SJSA1 (cell line): ENCODE results near the gene CYP2C19. TPM values are rescaled to one million over a fixed set of nuclear protein-coding genes. Genes with fewer than 3 reads are reported as not detected.
"Not testable (repeated sequence)": the region's sequence is repeated elsewhere in the genome, so short reads cannot be mapped to it uniquely, and the experiment has no call there.

Experiments used
- DNase-seq, 2 experiments: peaks; one replicate each; pipeline ENCODE4 v3.0.0-alpha.2; 2015 to 2020; ENCODE audit warnings: low spot score in 2 of 2, low read depth in 1 of 2
- H3K27ac ChIP-seq: fragments of 250-450 bp; sonication (Bioruptor Pico); 2 replicates; pipeline ENCODE4 v1.5.1; 2020; ENCODE audit warnings: mild to moderate bottlenecking, moderate library complexity
- H3K27me3 ChIP-seq: fragments of 250-450 bp; sonication (Bioruptor Pico); replicated peaks from 2 replicates; pipeline ENCODE4 v1.5.1; 2020; ENCODE audit warnings: mild to moderate bottlenecking, moderate library complexity
- H3K36me3 ChIP-seq: fragments of 250-450 bp; sonication (Bioruptor Pico); 2 replicates; pipeline ENCODE4 v1.5.1; 2020; ENCODE audit warnings: mild to moderate bottlenecking
- H3K4me1 ChIP-seq: fragments of 250-450 bp; sonication (Bioruptor Pico); replicated peaks from 2 replicates; pipeline ENCODE4 v1.6.1; 2021; ENCODE audit warnings: mild to moderate bottlenecking
- H3K4me3 ChIP-seq: fragments of 250-450 bp; sonication (Bioruptor Pico); 2 replicates; pipeline ENCODE4 v1.5.1; 2020; ENCODE audit warnings: mild to moderate bottlenecking
- H3K9me3 ChIP-seq: fragments of 250-450 bp; sonication (Bioruptor Pico); replicated peaks from 2 replicates; pipeline ENCODE4 v1.5.1; 2020; ENCODE audit warnings: mild to moderate bottlenecking
- total RNA-seq: library from RNA; depleted of rRNA; stranded (reverse); fragments of >200 nt; shearing (Covaris generic); gene quantifications from 2 replicates; pipeline ENCODE4 v1.2.3, GENCODE V29; 2014; rRNA removed

The CYP2C19 gene
- not detected in 2 replicates for total RNA-seq

GRCh38 chr10:94762393-94762792 lies at the start of gene CYP2C19:
TSS of gene CYP2C19 (plus strand) at chr10:94762681. CDS start at chr10:94762706, 25 bp downstream.
- H3K36me3 ChIP-seq: no peaks in the 10 kb centered on the region
- H3K9me3 ChIP-seq: no peaks in the 10 kb centered on the region
- no peaks in the 10 kb centered on the region for H3K27me3 ChIP-seq
- H3K4me1 ChIP-seq: no peaks in the 10 kb centered on the region
- no peak within 1 kb of the TSS for H3K27ac ChIP-seq
- no peak within 1 kb of the TSS for H3K4me3 ChIP-seq
- no peak for DNase-seq

GRCh38 chr10:94725871-94726270 lies 36.6 kb upstream of the CYP2C19 start:
- Histone ChIP-seq H3K27me3 (no peaks in the 10 kb centered on the region), H3K4me1 (no peaks in the 10 kb centered on the region), H3K4me3 (no peak overlapping the region), H3K27ac (no peak overlapping the region), H3K9me3 (no peaks in the 10 kb centered on the region), H3K36me3 (no peaks in the 10 kb centered on the region)
- no peak for DNase-seq

GRCh38 chr10:94735197-94735596 lies 27.3 kb upstream of the CYP2C19 start:
- Histone ChIP-seq H3K4me1 (no peaks in the 10 kb centered on the region), H3K36me3 (no peaks in the 10 kb centered on the region), H3K4me3 (no peak overlapping the region), H3K27ac (no peak overlapping the region), H3K9me3 (no peaks in the 10 kb centered on the region), H3K27me3 (peaks cover 5% of the 10 kb centered on the region; the same call in 1 of the 2 replicates)
- DNase-seq: no peak

GRCh38 chr10:94738588-94738987 lies 23.9 kb upstream of the CYP2C19 start:
- no peak for DNase-seq

GRCh38 chr10:94747137-94747536 lies 15.3 kb upstream of the CYP2C19 start:
- H3K36me3 ChIP-seq: no peaks in the 10 kb centered on the region
- DNase-seq: no peak
- no peaks in the 10 kb centered on the region for H3K27me3 ChIP-seq
- no peaks in the 10 kb centered on the region for H3K4me1 ChIP-seq
- no peak overlapping the region for H3K4me3 ChIP-seq
- no peak overlapping the region for H3K27ac ChIP-seq
- no peaks in the 10 kb centered on the region for H3K9me3 ChIP-seq

More at GRCh38 chr10:94738588-94738987, 23.9 kb upstream of the CYP2C19 start:
- Histone ChIP-seq H3K9me3 (no peaks in the 10 kb centered on the region), H3K27ac (no peak overlapping the region), H3K27me3 (peaks cover 5% of the 10 kb centered on the region; the same call in 1 of the 2 replicates), H3K4me1 (no peaks in the 10 kb centered on the region), H3K4me3 (no peak overlapping the region), H3K36me3 (no peaks in the 10 kb centered on the region)

GRCh38 chr10:94747838-94748237 lies 14.6 kb upstream of the CYP2C19 start:
- no peaks in the 10 kb centered on the region for H3K36me3 ChIP-seq
- no peak overlapping the region for H3K4me3 ChIP-seq
- no peak for DNase-seq
- no peaks in the 10 kb centered on the region for H3K4me1 ChIP-seq
- no peaks in the 10 kb centered on the region for H3K9me3 ChIP-seq
- no peak overlapping the region for H3K27ac ChIP-seq
- H3K27me3 ChIP-seq: no peaks in the 10 kb centered on the region

- Histone ChIP-seq H3K27ac (no peak overlapping the region), H3K4me1 (no peaks in the 10 kb centered on the region), H3K36me3 (no peaks in the 10 kb centered on the region), H3K27me3 (no peaks in the 10 kb centered on the region), H3K9me3 (no peaks in the 10 kb centered on the region), H3K4me3 (no peak overlapping the region)
- no peak for DNase-seq
These were observed 4.6 kb upstream of the CYP2C19 start for GRCh38 chr10:94757916-94758315.

- no peaks in the 10 kb centered on the region for H3K4me1 ChIP-seq
- H3K9me3 ChIP-seq: no peaks in the 10 kb centered on the region
- DNase-seq: no peak
- H3K27ac ChIP-seq: no peak overlapping the region
- H3K4me3 ChIP-seq: no peak overlapping the region
- no peaks in the 10 kb centered on the region for H3K36me3 ChIP-seq
- no peaks in the 10 kb centered on the region for H3K27me3 ChIP-seq
These were observed 1.8 kb upstream of the CYP2C19 start for GRCh38 chr10:94760586-94761178.

GRCh38 chr10:94775425-94775824 lies 12.9 kb downstream of the CYP2C19 start:
- not testable (repeated sequence) for H3K9me3 ChIP-seq, DNase-seq, H3K4me3 ChIP-seq, H3K27ac ChIP-seq, H3K4me1 ChIP-seq, H3K27me3 ChIP-seq, H3K36me3 ChIP-seq

- Histone ChIP-seq H3K27me3 (no peaks in the 10 kb centered on the region), H3K27ac (no peak overlapping the region), H3K9me3 (no peaks in the 10 kb centered on the region), H3K4me1 (no peaks in the 10 kb centered on the region), H3K4me3 (no peak overlapping the region), H3K36me3 (no peaks in the 10 kb centered on the region)
- no peak for DNase-seq
These were observed 15.5 kb downstream of the CYP2C19 start for GRCh38 chr10:94777886-94778458.

- no peaks in the 10 kb centered on the region for H3K9me3 ChIP-seq
- H3K27me3 ChIP-seq: no peaks in the 10 kb centered on the region
These were observed 18.4 kb downstream of the CYP2C19 start for GRCh38 chr10:94780844-94781243.

GRCh38 chr10:94784256-94784655 lies 21.8 kb downstream of the CYP2C19 start:
- peak in 1 of 2 experiments; percentile 30 for DNase-seq
- no peaks in the 10 kb centered on the region for H3K36me3 ChIP-seq
- no peak overlapping the region for H3K4me3 ChIP-seq
- peaks cover 16% of the 10 kb centered on the region for H3K4me1 ChIP-seq
- no peaks in the 10 kb centered on the region for H3K9me3 ChIP-seq
- H3K27ac ChIP-seq: no peak overlapping the region
- H3K27me3 ChIP-seq: no peaks in the 10 kb centered on the region

More at GRCh38 chr10:94780844-94781243, 18.4 kb downstream of the CYP2C19 start:
- Histone ChIP-seq H3K27ac (no peak overlapping the region), H3K4me1 (peaks cover 14% of the 10 kb centered on the region), H3K4me3 (no peak overlapping the region), H3K36me3 (no peaks in the 10 kb centered on the region)
- DNase-seq: no peak

GRCh38 chr10:94785211-94785610 lies 22.7 kb downstream of the CYP2C19 start:
- Histone ChIP-seq H3K9me3 (no peaks in the 10 kb centered on the region), H3K36me3 (no peaks in the 10 kb centered on the region), H3K27me3 (no peaks in the 10 kb centered on the region), H3K4me3 (no peak overlapping the region), H3K27ac (peak overlapping the region; percentile 66), H3K4me1 (peaks cover 16% of the 10 kb centered on the region)
- peak in 1 of 2 experiments; percentile 53 for DNase-seq

GRCh38 chr10:94800551-94800950 lies 38.1 kb downstream of the CYP2C19 start:
- not testable (repeated sequence) for H3K27me3 ChIP-seq, H3K4me1 ChIP-seq, H3K9me3 ChIP-seq, DNase-seq, H3K4me3 ChIP-seq, H3K36me3 ChIP-seq, H3K27ac ChIP-seq
